HG03139 (cell line): ENCODE results near the gene PCDHGC4.

ENCODE experiments used
- ATAC-seq: cut with Tn5 transposase; IDR thresholded peaks from one replicate; pipeline ENCODE4 v1.9.1; 2021; ENCODE audit not compliant: unreplicated experiment

Gene PCDHGC4

GRCh38 chr5:141489841-141490240 lies 5.0 kb downstream of the PCDHGC4 start:
- no peak for ATAC-seq

GRCh38 chr5:141490271-141490670 lies 5.4 kb downstream of the PCDHGC4 start:
- no peak for ATAC-seq

GRCh38 chr5:141490771-141491170 lies 5.9 kb downstream of the PCDHGC4 start:
- ATAC-seq = no peak

- ATAC-seq = no peak
Observed at GRCh38 chr5:141491323-141492167, 6.7 kb downstream of the PCDHGC4 start.

- no peak for ATAC-seq
Observed at GRCh38 chr5:141492168-141492885, 7.5 kb downstream of the PCDHGC4 start.

GRCh38 chr5:141493500-141494422 lies 8.9 kb downstream of the PCDHGC4 start:
- ATAC-seq = no peak

GRCh38 chr5:141494761-141495452 lies 10.1 kb downstream of the PCDHGC4 start:
- no peak for ATAC-seq

- no peak for ATAC-seq
Observed at GRCh38 chr5:141495453-141495811, 10.6 kb downstream of the PCDHGC4 start.

- ATAC-seq = no peak
Observed at GRCh38 chr5:141496038-141496437, 11.2 kb downstream of the PCDHGC4 start.

GRCh38 chr5:141501761-141502160 lies 16.9 kb downstream of the PCDHGC4 start:
- ATAC-seq = no peak

- ATAC-seq = no peak
Observed at GRCh38 chr5:141503681-141504080, 18.9 kb downstream of the PCDHGC4 start.

GRCh38 chr5:141504216-141504615 lies 19.4 kb downstream of the PCDHGC4 start:
- ATAC-seq = no peak

GRCh38 chr5:141506381-141507155 lies 21.7 kb downstream of the PCDHGC4 start:
- ATAC-seq = no peak

- ATAC-seq = peak; percentile 32
Observed at GRCh38 chr5:141507387-141508091, 22.7 kb downstream of the PCDHGC4 start.

- no peak for ATAC-seq
Observed at GRCh38 chr5:141508440-141508797, 23.6 kb downstream of the PCDHGC4 start.

- no peak for ATAC-seq
Observed at GRCh38 chr5:141508798-141509611, 24.2 kb downstream of the PCDHGC4 start.

- no peak for ATAC-seq
Observed at GRCh38 chr5:141510160-141510559, 25.3 kb downstream of the PCDHGC4 start.

GRCh38 chr5:141510850-141511601 lies 26.2 kb downstream of the PCDHGC4 start:
- no peak for ATAC-seq
